Endothelial cell of umbilical vein (primary cell): ENCODE results near the gene PLEKHB1. TPM values are rescaled to one million over a fixed set of nuclear protein-coding genes. Genes with fewer than 3 reads are reported as not detected.
A peak's percentile ranks its signal among the peaks of the same experiment; 100 is the strongest.

Source experiments
- BruUV-seq: library from RNA; stranded (reverse); fragments of 400-500 nt; replicated peaks from 2 replicates; lab custom pipeline; 2021; lab: Mats Ljungman, UMichigan
- CTCF ChIA-PET: fragments of 300-600, 350-600 bp; sonication (Branson Sonifier 250); formaldehyde crosslinking; loops from one replicate; lab custom pipeline; 2021; ENCODE audit warnings: antibody characterized with exemption, inconsistent platforms; lab: Charles Lee
- POLR2A ChIA-PET: fragments of 300-600, 350-600 bp; sonication (Branson Sonifier 250); formaldehyde crosslinking; loops from one replicate; lab custom pipeline; 2021; ENCODE audit warnings: antibody characterized with exemption, inconsistent platforms; lab: Charles Lee
- DNase-seq: peaks from one replicate; pipeline ENCODE4 v3.0.0-alpha.2; 2011; ENCODE audit warnings: low read depth, low spot score
- FAIRE-seq: peaks from 2 replicates; lab custom pipeline; 2011; peaks lifted over from hg19 to GRCh38; lab: Jason Lieb, UNC
- H2AFZ ChIP-seq: 2 replicates; pipeline ENCODE4 v1.6.0; 2012; ENCODE audit warnings: low read depth, low read length, control low read depth, inconsistent platforms
- H3K27ac ChIP-seq: 2 replicates; pipeline ENCODE4 v1.5.1; 2011; ENCODE audit warnings: low read depth, mild to moderate bottlenecking, control low read depth, low read length, moderate library complexity; ENCODE audit not compliant: insufficient read depth
- H3K27me3 ChIP-seq, 2 experiments: 2 replicates each; pipeline versions ENCODE4 v1.6.0 to v1.6.1; 2011; ENCODE audit warnings: low read length in 2 of 2, mixed read lengths in 1 of 2; ENCODE audit not compliant: control insufficient read depth in 2 of 2, insufficient read depth in 2 of 2
- H3K36me3 ChIP-seq, 2 experiments: 2 replicates in 1 of 2; 3 replicates in 1 of 2; pipeline ENCODE4 v1.5.1; 2011; ENCODE audit warnings: low read length in 2 of 2, mild to moderate bottlenecking in 1 of 2, moderate library complexity in 1 of 2; ENCODE audit not compliant: control insufficient read depth in 2 of 2, insufficient read depth in 2 of 2; ENCODE audit errors: extremely low read depth in 1 of 2
- H3K4me1 ChIP-seq: 3 replicates; pipeline ENCODE4 v1.5.1; 2011; ENCODE audit warnings: mild to moderate bottlenecking, low read length; ENCODE audit not compliant: control insufficient read depth, insufficient read depth; ENCODE audit errors: extremely low read depth
- H3K4me2 ChIP-seq: 2 replicates; pipeline ENCODE4 v1.6.1; 2011; ENCODE audit warnings: low read length, control low read depth, mixed read lengths; ENCODE audit not compliant: insufficient read depth
- H3K4me3 ChIP-seq, 3 experiments: fragments of 200-600 bp in 1 of 3; sonication (generic), shearing (Covaris generic) in 1 of 3; replicated peaks in 1 of 3; 2 replicates each; pipeline ENCODE4 v1.5.1; 2011 to 2016; ENCODE audit warnings: control low read depth in 3 of 3, low read length in 3 of 3, mild to moderate bottlenecking in 2 of 3, inconsistent platforms in 1 of 3, low read depth in 1 of 3, moderate library complexity in 1 of 3; ENCODE audit not compliant: insufficient read depth in 1 of 3
- H3K79me2 ChIP-seq: 2 replicates; pipeline ENCODE4 v1.6.0; 2012; ENCODE audit warnings: low read length, inconsistent platforms; ENCODE audit not compliant: control insufficient read depth, insufficient read depth
- H3K9ac ChIP-seq: replicated peaks from 2 replicates; pipeline ENCODE3; 2011; ENCODE audit warnings: low read length, control low read depth; ENCODE audit not compliant: insufficient read depth; ENCODE audit errors: extremely low read depth
- H3K9me1 ChIP-seq: replicated peaks from 3 replicates; pipeline ENCODE4 v1.6.0; 2011; ENCODE audit warnings: mild to moderate bottlenecking, low read length; ENCODE audit not compliant: control insufficient read depth, insufficient read depth; ENCODE audit errors: extremely low read depth
- H3K9me3 ChIP-seq: replicated peaks from 2 replicates; pipeline ENCODE4 v1.5.1; 2012; ENCODE audit warnings: low read length, inconsistent platforms; ENCODE audit not compliant: control insufficient read depth, insufficient read depth
- H4K20me1 ChIP-seq: replicated peaks from 2 replicates; pipeline ENCODE3; 2011; ENCODE audit warnings: mild to moderate bottlenecking, low read length; ENCODE audit not compliant: control insufficient read depth, insufficient read depth; ENCODE audit errors: extremely low read depth
- EZH2 ChIP-seq: IDR thresholded peaks from 2 replicates; pipeline ENCODE4 v1.6.1; 2012; ENCODE audit warnings: borderline replicate concordance, low read depth, mild to moderate bottlenecking, moderate library complexity, low read length, inconsistent platforms; ENCODE audit not compliant: severe bottlenecking
- FOS ChIP-seq: IDR thresholded peaks from 2 replicates; pipeline ENCODE4 v1.6.1; 2011; ENCODE audit warnings: mild to moderate bottlenecking, low read length, moderate library complexity, borderline replicate concordance; ENCODE audit not compliant: insufficient read depth
- MAX ChIP-seq: IDR thresholded peaks from 2 replicates; pipeline ENCODE4 v1.6.1; 2011; ENCODE audit not compliant: insufficient read depth, insufficient read length
- dilution Hi-C: fragments of 300-500 bp; cut with MboI; formaldehyde crosslinking; loops from one replicate; pipeline ENCODE4 v1.15.0; 2019; ENCODE audit warnings: low sequenced_read_pairs; ENCODE audit not compliant: extremely low pct_ligation_motif_present
- intact Hi-C: fragments of 100-400 bp; cut with micrococcal nuclease; formaldehyde crosslinking; loops from one replicate; pipeline ENCODE4 v1.10.0; 2022
- polyA plus RNA-seq, 4 experiments: library from polyadenylated mRNA; depleted of rRNA in 3 of 4; stranded (reverse) in 3 of 4; unstranded in 1 of 4; fragments of >200 nt; gene quantifications; 2 replicates each; pipeline versions ENCODE4 v1.2.1 to v1.2.3, GENCODE V29; 2011 to 2012; ENCODE audit warnings: missing spikeins in 1 of 4
- total RNA-seq: library from RNA; stranded (reverse); gene quantifications from 2 replicates; pipeline ENCODE4 v1.2.3, GENCODE V29; 2021

Gene PLEKHB1
- total and polyA plus RNA-seq, 2 donors (not counting 3 experiments of a cell fraction or from before 2014, with no cell fraction given): 0.75 to 0.99 TPM

GRCh38 chr11:73614591-73614990, 31.8 kb upstream of the PLEKHB1 start:
- no peaks in the 10 kb centered on the region for H3K36me3 ChIP-seq
- H3K27ac ChIP-seq: no peak overlapping the region
- POLR2A ChIA-PET: no interaction called here
- intact Hi-C loops (no loop called here), dilution Hi-C loops (no loop called here)
- H4K20me1 ChIP-seq: no peaks in the 10 kb centered on the region
- DNase-seq: no peak
- no peaks in the 10 kb centered on the region for H3K9me1 ChIP-seq
- no peak for FAIRE-seq
- no peak overlapping the region for H3K9ac ChIP-seq
- peaks cover 1 to 4% of the 10 kb centered on the region in 2 experiments for H3K27me3 ChIP-seq
- BruUV-seq: no TSS peak
- CTCF ChIA-PET: interaction anchor here (3.2 kb wide), 1 partner anchor 11 kb away, joined by 14 read pairs; no protein-coding TSS in a partner anchor
- TF ChIP-seq MAX: no peak
- H3K79me2 ChIP-seq: no peaks in the 10 kb centered on the region
- no peak overlapping the region for H3K4me3 ChIP-seq
- no peaks in the 10 kb centered on the region for H3K4me1 ChIP-seq
- no peaks in the 10 kb centered on the region for H3K9me3 ChIP-seq
- no peak overlapping the region for H2AFZ ChIP-seq
- H3K4me2 ChIP-seq: no peak overlapping the region

GRCh38 chr11:73622926-73623593, 23.3 kb upstream of the PLEKHB1 start:
- TF ChIP-seq EZH2 (no peak), FOS (peak; percentile 21)
- Histone ChIP-seq H3K36me3 (no peaks in the 10 kb centered on the region), H4K20me1 (no peaks in the 10 kb centered on the region), H3K9ac (no peak overlapping the region), H3K9me1 (no peaks in the 10 kb centered on the region), H3K4me1 (no peaks in the 10 kb centered on the region), H3K27me3 (peaks cover 8 to 9% of the 10 kb centered on the region in 2 experiments), H3K79me2 (no peaks in the 10 kb centered on the region), H3K4me2 (no peak overlapping the region), H3K4me3 (no peak overlapping the region), H2AFZ (no peak overlapping the region), H3K9me3 (no peaks in the 10 kb centered on the region), H3K27ac (no peak overlapping the region)
- DNase-seq (no peak), FAIRE-seq (no peak)
- intact Hi-C loops (loop anchor here (10.0 kb wide), 1 partner anchor 218 kb away; no protein-coding TSS in a partner anchor), dilution Hi-C loops (no loop called here)
- no TSS peak for BruUV-seq
- CTCF ChIA-PET: interaction anchor here (1.6 to 7.6 kb wide), 3 partner anchors 39 to 143 kb away, joined by 3 to 243 read pairs (median 83); no protein-coding TSS in a partner anchor
- POLR2A ChIA-PET: no interaction called here
